ENCODE data around the gene CKMT2. TPM values are rescaled to one million over a fixed set of nuclear protein-coding genes. Genes with fewer than 3 reads are reported as not detected.
"Not testable (repeated sequence)": the region's sequence is repeated elsewhere in the genome, so short reads cannot be mapped to it uniquely, and the experiment has no call there.

CKMT2 gene
- total and polyA plus RNA-seq, 2 donors, result 0.33 to 1.7 TPM

DNA sequence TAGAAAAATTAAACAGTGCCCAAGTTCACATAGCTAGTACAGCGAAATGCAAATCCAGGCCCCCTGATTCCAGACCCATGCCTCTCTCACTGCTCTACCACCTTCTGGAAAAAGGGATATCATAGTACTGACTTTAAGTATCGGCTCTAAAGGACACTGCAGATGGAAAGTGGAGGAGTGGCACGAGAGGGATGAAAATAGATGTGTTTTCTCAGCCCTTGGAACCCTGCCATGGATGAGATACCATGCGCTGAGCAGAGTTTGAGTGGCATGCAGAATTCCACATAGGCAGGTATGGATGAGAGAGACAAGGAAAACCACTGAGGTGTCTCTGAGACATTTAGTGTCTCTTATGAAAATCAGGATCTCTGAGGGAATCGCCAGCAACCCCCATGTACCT, 18.8 kb downstream of the CKMT2 start:
- Histone ChIP-seq H3K27ac (ENCODE audit: low read depth in 1 of 2, low read length in 1 of 2) (no peak overlapping the region), H3K4me3 (ENCODE audit: low read length in 2 of 2) (no peak overlapping the region), H3K27me3 (ENCODE audit: control insufficient read depth in 2 of 2, insufficient read depth in 1 of 2, low read length in 1 of 2) (no peaks in the 10 kb centered on the region), H3K36me3 (ENCODE audit: control insufficient read depth in 2 of 2, insufficient read depth in 2 of 2, low read length in 1 of 2) (no peaks in the 10 kb centered on the region), H3K9me3 (ENCODE audit: control insufficient read depth in 2 of 2, insufficient read depth in 1 of 2, low read length in 1 of 2) (no peaks in the 10 kb centered on the region), H3K4me1 (ENCODE audit: control insufficient read depth in 2 of 2, insufficient read depth in 2 of 2, low read length in 2 of 2) (no peaks in the 10 kb centered on the region)
- no peak for DNase-seq (ENCODE audit: low read depth in 6 of 9, low spot score in 9 of 9)
- WGBS, result 78% methylated on average over 5 of the region's 5 CpGs

DNA sequence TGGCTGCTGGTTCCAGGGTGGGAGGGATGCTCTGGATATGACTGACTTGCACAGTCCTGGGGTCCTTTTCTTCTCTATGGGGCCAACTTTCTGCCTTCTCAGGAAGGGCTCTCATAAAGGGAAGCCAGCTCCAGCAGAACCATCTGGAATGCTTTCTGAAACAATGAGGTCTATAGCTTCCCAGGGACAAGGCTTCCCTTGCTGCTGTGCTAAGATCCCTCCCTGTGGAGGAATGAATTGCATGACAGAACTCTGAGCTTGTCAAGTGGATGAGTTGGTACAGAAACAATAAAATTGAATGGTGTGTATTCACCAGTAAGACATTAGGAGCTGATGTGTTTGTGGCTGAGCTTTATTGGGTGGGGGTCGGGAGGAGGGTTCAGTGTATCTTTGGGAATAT, 19.8 kb downstream of the CKMT2 start:
- no peaks in the 10 kb centered on the region for H3K4me1 ChIP-seq (ENCODE audit: control insufficient read depth in 2 of 2, insufficient read depth in 2 of 2, low read length in 2 of 2)
- H3K36me3 ChIP-seq (ENCODE audit: control insufficient read depth in 2 of 2, insufficient read depth in 2 of 2, low read length in 1 of 2), result no peaks in the 10 kb centered on the region
- H3K27me3 ChIP-seq (ENCODE audit: control insufficient read depth in 2 of 2, insufficient read depth in 1 of 2, low read length in 1 of 2), result no peaks in the 10 kb centered on the region
- no peak for DNase-seq (ENCODE audit: low read depth in 6 of 9, low spot score in 9 of 9)
- no peak overlapping the region for H3K27ac ChIP-seq (ENCODE audit: low read depth in 1 of 2, low read length in 1 of 2)
- no peak overlapping the region for H3K4me3 ChIP-seq (ENCODE audit: low read length in 2 of 2)
- no peaks in the 10 kb centered on the region for H3K9me3 ChIP-seq (ENCODE audit: control insufficient read depth in 2 of 2, insufficient read depth in 1 of 2, low read length in 1 of 2)
- WGBS, result 97% methylated on average over 1 of the region's 1 CpG

DNA sequence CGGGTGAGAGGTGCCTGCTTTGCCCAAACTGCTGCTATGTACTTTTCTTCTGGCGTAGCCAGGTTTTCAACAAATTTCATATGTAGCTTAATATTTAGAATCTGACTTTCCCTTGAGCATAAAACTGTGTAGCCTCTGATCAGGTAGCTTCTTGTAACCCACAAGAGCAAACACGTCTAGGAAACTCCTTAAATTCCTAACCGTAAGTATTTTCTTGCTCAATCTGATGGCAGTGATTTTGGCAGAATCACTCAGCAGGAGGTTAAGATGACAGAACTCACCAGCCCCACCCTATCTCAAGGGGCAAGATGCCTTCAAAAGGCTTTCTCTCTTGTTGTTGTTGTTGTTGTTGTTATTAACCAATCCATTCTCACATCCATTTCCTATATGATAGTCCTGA, 20.8 kb downstream of the CKMT2 start:
- no peaks in the 10 kb centered on the region for H3K9me3 ChIP-seq (ENCODE audit: control insufficient read depth in 2 of 2, insufficient read depth in 1 of 2, low read length in 1 of 2)
- WGBS, result 93% methylated on average over 4 of the region's 4 CpGs
- H3K36me3 ChIP-seq (ENCODE audit: control insufficient read depth in 2 of 2, insufficient read depth in 2 of 2, low read length in 1 of 2), result no peaks in the 10 kb centered on the region
- no peak overlapping the region for H3K27ac ChIP-seq (ENCODE audit: low read depth in 1 of 2, low read length in 1 of 2)
- no peak for DNase-seq (ENCODE audit: low read depth in 6 of 9, low spot score in 9 of 9)
- no peaks in the 10 kb centered on the region for H3K4me1 ChIP-seq (ENCODE audit: control insufficient read depth in 2 of 2, insufficient read depth in 2 of 2, low read length in 2 of 2)
- no peak overlapping the region for H3K4me3 ChIP-seq (ENCODE audit: low read length in 2 of 2)
- no peaks in the 10 kb centered on the region for H3K27me3 ChIP-seq (ENCODE audit: control insufficient read depth in 2 of 2, insufficient read depth in 1 of 2, low read length in 1 of 2)

DNA sequence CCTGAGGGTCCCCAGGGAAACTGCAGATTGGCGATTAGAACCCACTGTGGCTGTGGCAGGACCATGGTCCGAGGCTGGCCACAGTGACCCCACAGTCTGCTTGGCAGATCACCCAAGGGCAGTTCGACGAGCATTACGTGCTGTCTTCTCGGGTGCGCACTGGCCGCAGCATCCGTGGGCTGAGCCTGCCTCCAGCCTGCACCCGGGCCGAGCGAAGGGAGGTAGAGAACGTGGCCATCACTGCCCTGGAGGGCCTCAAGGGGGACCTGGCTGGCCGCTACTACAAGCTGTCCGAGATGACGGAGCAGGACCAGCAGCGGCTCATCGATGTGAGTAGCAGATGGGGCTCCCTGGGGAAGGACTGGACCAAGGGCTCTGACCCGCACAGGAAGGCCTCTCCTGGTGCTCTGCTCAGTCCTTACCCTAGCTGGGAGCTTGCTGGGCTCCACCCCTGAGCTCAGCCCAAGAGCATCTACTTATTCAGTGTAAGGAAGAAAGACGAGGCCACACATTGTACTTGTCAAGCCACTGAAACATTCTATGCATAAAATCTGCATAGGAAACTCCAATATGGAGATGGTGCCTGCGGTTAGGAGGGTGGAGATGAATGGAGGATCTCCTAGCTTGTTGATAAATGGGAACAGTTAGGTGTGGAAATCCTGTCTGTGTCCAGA, 21.9 kb downstream of the CKMT2 start:
- no peak for DNase-seq (ENCODE audit: low read depth in 6 of 9, low spot score in 9 of 9)
- H3K4me3 ChIP-seq (ENCODE audit: low read length in 2 of 2), result no peak overlapping the region
- H3K4me1 ChIP-seq (ENCODE audit: control insufficient read depth in 2 of 2, insufficient read depth in 2 of 2, low read length in 2 of 2), result no peaks in the 10 kb centered on the region
- no peak overlapping the region for H3K27ac ChIP-seq (ENCODE audit: low read depth in 1 of 2, low read length in 1 of 2)
- no peaks in the 10 kb centered on the region for H3K27me3 ChIP-seq (ENCODE audit: control insufficient read depth in 2 of 2, insufficient read depth in 1 of 2, low read length in 1 of 2)
- H3K36me3 ChIP-seq (ENCODE audit: control insufficient read depth in 2 of 2, insufficient read depth in 2 of 2, low read length in 1 of 2), result no peaks in the 10 kb centered on the region
- WGBS, result 98% methylated on average over 21 of the region's 21 CpGs
- no peaks in the 10 kb centered on the region for H3K9me3 ChIP-seq (ENCODE audit: control insufficient read depth in 2 of 2, insufficient read depth in 1 of 2, low read length in 1 of 2)

DNA sequence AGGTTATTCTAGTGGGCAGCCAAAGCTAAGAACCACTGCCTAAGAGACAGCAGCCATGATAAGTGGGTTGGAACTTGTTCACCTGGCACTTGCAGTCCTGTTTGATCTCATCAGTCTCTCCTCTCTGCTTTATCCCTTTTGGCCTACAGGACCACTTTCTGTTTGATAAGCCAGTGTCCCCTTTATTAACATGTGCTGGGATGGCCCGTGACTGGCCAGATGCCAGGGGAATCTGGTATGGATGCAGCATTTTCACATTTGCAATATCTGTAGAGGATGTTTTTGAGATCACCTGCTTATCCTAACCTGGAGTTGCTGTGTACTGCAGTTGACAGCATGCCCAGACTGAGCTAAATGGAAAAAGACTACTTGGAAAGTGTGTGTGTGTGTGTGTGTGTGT, 23.6 kb downstream of the CKMT2 start:
- no peak for DNase-seq (ENCODE audit: low read depth in 6 of 9, low spot score in 9 of 9)
- Histone ChIP-seq H3K36me3 (ENCODE audit: control insufficient read depth in 2 of 2, insufficient read depth in 2 of 2, low read length in 1 of 2) (no peaks in the 10 kb centered on the region), H3K27ac (ENCODE audit: low read depth in 1 of 2, low read length in 1 of 2) (no peak overlapping the region), H3K27me3 (ENCODE audit: control insufficient read depth in 2 of 2, insufficient read depth in 1 of 2, low read length in 1 of 2) (no peaks in the 10 kb centered on the region), H3K4me1 (ENCODE audit: control insufficient read depth in 2 of 2, insufficient read depth in 2 of 2, low read length in 2 of 2) (no peaks in the 10 kb centered on the region), H3K4me3 (ENCODE audit: low read length in 2 of 2) (no peak overlapping the region), H3K9me3 (ENCODE audit: control insufficient read depth in 2 of 2, insufficient read depth in 1 of 2, low read length in 1 of 2) (no peaks in the 10 kb centered on the region)
- WGBS, result 97% methylated on average over 1 of the region's 1 CpG

DNA sequence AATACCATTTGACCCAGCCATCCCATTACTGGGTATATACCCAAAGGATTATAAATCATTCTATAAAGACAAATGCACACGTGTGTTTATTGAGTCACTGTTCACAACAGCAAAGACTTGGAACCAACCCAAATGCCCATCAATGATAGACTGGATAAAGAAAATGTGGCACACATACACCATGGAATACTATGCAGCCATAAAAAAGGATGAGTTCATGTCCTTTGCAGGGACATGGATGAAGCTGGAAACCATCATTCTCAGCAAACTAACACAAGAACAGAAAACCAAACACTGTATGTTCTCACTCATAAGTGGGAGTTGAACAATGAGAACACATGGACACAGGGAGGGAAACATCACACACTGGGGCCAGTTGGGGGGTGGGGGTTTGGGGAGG, 29.7 kb downstream of the CKMT2 start:
- not testable (repeated sequence) for H3K4me3 ChIP-seq (ENCODE audit: low read length in 2 of 2); H3K27me3 ChIP-seq (ENCODE audit: control insufficient read depth in 2 of 2, insufficient read depth in 1 of 2, low read length in 1 of 2); H3K27ac ChIP-seq (ENCODE audit: low read depth in 1 of 2, low read length in 1 of 2); H3K36me3 ChIP-seq (ENCODE audit: control insufficient read depth in 2 of 2, insufficient read depth in 2 of 2, low read length in 1 of 2); DNase-seq (ENCODE audit: low read depth in 6 of 9, low spot score in 9 of 9); H3K4me1 ChIP-seq (ENCODE audit: control insufficient read depth in 2 of 2, insufficient read depth in 2 of 2, low read length in 2 of 2); H3K9me3 ChIP-seq (ENCODE audit: control insufficient read depth in 2 of 2, insufficient read depth in 1 of 2, low read length in 1 of 2)
- WGBS, result 98% methylated on average over 1 of the region's 1 CpG

DNA sequence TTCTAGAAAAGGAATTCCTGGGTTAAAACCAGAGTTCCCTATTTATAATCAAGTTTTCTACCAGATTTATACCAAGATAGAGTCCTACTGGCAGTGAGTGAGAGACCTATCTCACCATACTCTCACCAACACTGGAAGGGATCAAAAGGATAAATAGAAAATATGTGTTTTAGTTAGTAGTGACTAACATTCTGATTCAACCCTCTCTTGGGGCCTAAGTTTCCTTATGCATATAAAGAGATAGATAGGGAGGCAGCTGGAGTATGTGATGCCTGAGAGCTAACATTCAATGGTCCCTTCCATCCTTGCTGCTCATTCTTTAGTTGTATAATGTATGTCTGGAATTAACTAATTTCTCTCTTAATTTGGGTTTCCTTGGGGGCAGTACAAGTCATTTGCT, 32.0 kb downstream of the CKMT2 start:
- Histone ChIP-seq H3K27ac (ENCODE audit: low read depth in 1 of 2, low read length in 1 of 2) (no peak overlapping the region), H3K9me3 (ENCODE audit: control insufficient read depth in 2 of 2, insufficient read depth in 1 of 2, low read length in 1 of 2) (no peaks in the 10 kb centered on the region), H3K4me3 (ENCODE audit: low read length in 2 of 2) (no peak overlapping the region), H3K27me3 (ENCODE audit: control insufficient read depth in 2 of 2, insufficient read depth in 1 of 2, low read length in 1 of 2) (no peaks in the 10 kb centered on the region), H3K36me3 (ENCODE audit: control insufficient read depth in 2 of 2, insufficient read depth in 2 of 2, low read length in 1 of 2) (no peaks in the 10 kb centered on the region), H3K4me1 (ENCODE audit: control insufficient read depth in 2 of 2, insufficient read depth in 2 of 2, low read length in 2 of 2) (peaks cover 0 to 2% of the 10 kb centered on the region in 2 donors)
- no peak for DNase-seq (ENCODE audit: low read depth in 6 of 9, low spot score in 9 of 9)

DNA sequence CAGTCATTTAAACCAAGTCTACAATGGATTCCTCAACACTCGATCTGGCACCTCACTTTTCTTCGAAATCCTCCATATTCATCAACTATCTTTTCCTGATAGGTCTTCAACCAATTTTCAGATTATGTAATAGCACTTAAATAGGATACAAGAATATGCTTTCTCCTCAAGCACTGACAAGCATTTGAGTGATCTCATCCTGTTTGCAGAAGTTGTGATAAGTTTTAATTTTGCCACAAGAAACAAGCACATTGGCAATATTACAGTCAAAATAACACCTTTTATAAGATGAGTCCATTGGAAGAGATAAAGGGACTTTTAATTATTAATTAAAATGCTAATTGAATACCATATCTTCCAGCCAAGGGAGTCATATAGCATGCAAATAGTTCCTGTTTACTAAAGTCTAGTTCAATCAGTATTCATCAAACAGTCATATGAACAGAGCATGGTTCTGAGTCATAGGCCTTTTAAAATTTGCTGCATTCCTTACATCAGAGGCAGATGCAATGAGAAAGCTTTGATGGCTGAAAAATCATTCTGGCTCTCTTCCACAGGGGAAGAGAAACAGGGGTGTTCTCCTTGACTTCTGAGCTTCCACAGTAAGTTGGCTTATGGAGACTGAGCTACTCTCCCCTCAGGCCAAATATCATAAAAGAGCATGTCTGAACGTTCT, 35.5 kb downstream of the CKMT2 start:
- DNase-seq (ENCODE audit: low read depth in 6 of 9, low spot score in 9 of 9), result peak in 1 of 9 donors; percentile 2
- Histone ChIP-seq H3K27ac (ENCODE audit: low read depth in 1 of 2, low read length in 1 of 2) (no peak overlapping the region), H3K27me3 (ENCODE audit: control insufficient read depth in 2 of 2, insufficient read depth in 1 of 2, low read length in 1 of 2) (no peaks in the 10 kb centered on the region), H3K4me3 (ENCODE audit: low read length in 2 of 2) (no peak overlapping the region), H3K36me3 (ENCODE audit: control insufficient read depth in 2 of 2, insufficient read depth in 2 of 2, low read length in 1 of 2) (no peaks in the 10 kb centered on the region), H3K4me1 (ENCODE audit: control insufficient read depth in 2 of 2, insufficient read depth in 2 of 2, low read length in 2 of 2) (peaks cover 0 to 8% of the 10 kb centered on the region in 2 donors), H3K9me3 (ENCODE audit: control insufficient read depth in 2 of 2, insufficient read depth in 1 of 2, low read length in 1 of 2) (peaks cover 0 to 4% of the 10 kb centered on the region in 2 donors)
- WGBS, result 91% methylated on average over 3 of the region's 3 CpGs

DNA sequence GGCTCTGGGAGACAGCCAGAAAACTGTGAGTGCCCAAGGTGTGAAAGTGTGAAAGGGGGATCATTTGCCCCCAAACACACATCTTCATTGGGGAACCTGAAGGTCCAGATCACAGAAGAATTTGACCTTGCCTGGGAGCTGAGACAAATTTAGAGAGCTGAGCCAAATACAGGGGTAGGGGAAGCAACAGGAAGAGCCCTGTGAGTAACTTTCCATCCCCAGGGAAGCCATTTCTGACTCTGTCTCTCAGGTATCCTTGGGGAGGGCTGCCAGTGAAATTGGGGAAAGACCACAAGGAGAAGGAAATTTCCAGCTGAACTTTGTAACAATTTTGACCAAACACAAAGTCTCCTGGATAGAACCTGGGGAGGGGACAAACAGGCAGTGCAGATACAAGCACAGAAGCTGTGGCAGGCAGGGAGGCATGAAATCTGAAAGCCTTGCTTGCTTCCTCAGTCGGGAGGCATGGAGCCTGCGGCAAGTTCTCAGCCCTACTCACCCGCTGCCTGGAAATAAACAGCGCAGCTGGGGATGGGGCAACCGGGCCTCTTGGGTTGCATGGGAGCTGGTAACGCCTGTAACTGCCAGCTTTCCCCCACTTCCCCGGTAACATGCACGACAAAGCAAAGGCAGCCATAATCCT, 36.8 kb downstream of the CKMT2 start:
- Histone ChIP-seq H3K9me3 (ENCODE audit: control insufficient read depth in 2 of 2, insufficient read depth in 1 of 2, low read length in 1 of 2) (peaks cover 0 to 4% of the 10 kb centered on the region in 2 donors), H3K27me3 (ENCODE audit: control insufficient read depth in 2 of 2, insufficient read depth in 1 of 2, low read length in 1 of 2) (no peaks in the 10 kb centered on the region), H3K36me3 (ENCODE audit: control insufficient read depth in 2 of 2, insufficient read depth in 2 of 2, low read length in 1 of 2) (no peaks in the 10 kb centered on the region), H3K4me1 (ENCODE audit: control insufficient read depth in 2 of 2, insufficient read depth in 2 of 2, low read length in 2 of 2) (peaks cover 0 to 8% of the 10 kb centered on the region in 2 donors), H3K4me3 (ENCODE audit: low read length in 2 of 2) (no peak overlapping the region), H3K27ac (ENCODE audit: low read depth in 1 of 2, low read length in 1 of 2) (no peak overlapping the region)
- DNase-seq (ENCODE audit: low read depth in 6 of 9, low spot score in 9 of 9), result no peak
- 98% methylated on average over 8 of the region's 8 CpGs for WGBS
